NT2/D1 (cell line): ENCODE results near the gene AMELX.

ENCODE experiments used
- SUZ12 ChIP-seq: IDR thresholded peaks from 2 replicates; pipeline ENCODE4 v1.6.1; 2011; ENCODE audit not compliant: insufficient read length, insufficient read depth; ENCODE audit errors: extremely low read depth
- YY1 ChIP-seq: IDR thresholded peaks from 2 replicates; pipeline ENCODE4 v1.6.1; 2011; ENCODE audit not compliant: insufficient read length, insufficient read depth
- ZNF274 ChIP-seq: IDR thresholded peaks from 2 replicates; pipeline ENCODE4 v1.6.1; 2011; ENCODE audit warnings: mild to moderate bottlenecking, low read depth, low read length

DNA sequence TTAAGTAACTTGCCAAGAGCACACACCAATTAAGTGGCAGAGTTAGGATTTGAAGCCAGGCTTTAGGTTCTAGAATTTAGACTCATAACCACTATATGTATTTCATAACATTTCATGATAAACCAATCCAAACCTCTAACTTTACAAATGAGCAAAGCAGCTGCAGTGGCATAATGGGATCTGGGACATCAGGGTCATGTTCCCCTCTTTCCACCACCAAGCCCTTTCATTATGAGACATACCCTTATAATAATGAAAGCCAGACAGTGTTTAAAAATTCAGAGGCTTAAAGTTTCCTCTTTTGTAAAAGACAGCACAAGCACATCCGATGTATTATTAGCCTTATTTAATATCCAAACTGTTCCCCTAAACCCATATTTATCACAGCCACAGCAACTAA, 28.3 kb upstream of the AMELX start:
- TF ChIP-seq YY1 (no peak), ZNF274 (no peak), SUZ12 (no peak)
